ENCODE data around the gene TMPRSS5.

GRCh38 chr11:113725407-113725806 lies 19.3 kb upstream of the TMPRSS5 start:
- TF ChIP-seq POLR2A (IDR thresholded peaks at IDR 0.05; ENCODE audit: borderline replicate concordance, extremely low read depth, insufficient read depth, insufficient read length) (no peak), YY1 (IDR thresholded peaks at IDR 0.05; ENCODE audit: extremely low read depth, insufficient replicate concordance, low read depth, low read length) (no peak), EZH2phosphoT487 (IDR thresholded peaks at IDR 0.05; ENCODE audit: borderline replicate concordance) (no peak), CTCF (IDR thresholded peaks at IDR 0.05 in 2 of 3, conservative IDR thresholded peaks at IDR 0.05 in 1 of 3; ENCODE audit: borderline replicate concordance in 1 of 3, insufficient read depth in 1 of 3, low read depth in 2 of 3, low read length in 2 of 3) (0 out of 6 replicates have a peak, but pooled peaks of 2 of the 3 experiments have one; percentile 9 to 17), POLR2AphosphoS5 (IDR thresholded peaks at IDR 0.05; ENCODE audit: low read depth, low read length) (no peak), MAX (IDR thresholded peaks at IDR 0.05) (no peak), ATF3 (IDR thresholded peaks at IDR 0.05) (no peak), FOSL1 (IDR thresholded peaks at IDR 0.05; ENCODE audit: low read depth) (no peak)
